HG03039 (cell line): ENCODE results near the gene ARHGAP4.

ENCODE experiments used
- ATAC-seq: cut with Tn5 transposase; IDR thresholded peaks from one replicate; pipeline ENCODE4 v1.9.1; 2021; ENCODE audit warnings: mild to moderate bottlenecking, moderate library complexity; ENCODE audit not compliant: unreplicated experiment

Gene ARHGAP4

DNA sequence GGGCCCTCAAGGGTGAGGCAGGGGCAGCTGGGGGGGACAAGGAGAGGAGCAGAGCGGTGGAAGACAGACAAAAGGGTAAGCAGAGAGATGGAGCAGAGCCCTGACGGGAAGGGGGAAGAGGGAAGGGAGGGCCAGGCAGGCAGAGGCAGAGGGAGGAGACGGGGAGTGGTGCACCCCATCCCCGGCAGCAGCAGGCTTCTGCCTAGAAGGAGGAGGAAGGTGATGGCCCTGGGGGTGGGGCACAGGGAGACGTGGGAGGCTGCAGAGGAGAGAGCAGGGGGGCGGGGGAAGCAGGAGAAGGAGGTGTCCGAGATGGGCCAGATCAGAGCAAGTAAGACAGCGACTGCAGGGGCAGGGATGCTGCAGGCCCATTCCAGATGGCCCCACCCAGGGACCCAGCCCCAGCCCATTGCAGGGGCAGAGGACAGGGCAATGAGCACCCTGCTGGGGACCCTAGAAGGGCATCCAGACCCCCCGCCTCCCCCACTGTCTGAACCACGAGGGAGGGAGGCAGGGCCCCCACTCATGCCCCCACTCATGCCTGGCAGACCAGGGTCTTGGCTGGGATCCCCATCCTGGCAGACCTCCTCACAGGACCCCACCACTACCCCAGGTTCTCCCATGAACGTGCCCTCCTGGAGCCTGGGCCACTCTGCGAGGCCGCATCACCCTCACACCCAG is 42.8 kb downstream of the ARHGAP4 start:
- no peak for ATAC-seq

DNA sequence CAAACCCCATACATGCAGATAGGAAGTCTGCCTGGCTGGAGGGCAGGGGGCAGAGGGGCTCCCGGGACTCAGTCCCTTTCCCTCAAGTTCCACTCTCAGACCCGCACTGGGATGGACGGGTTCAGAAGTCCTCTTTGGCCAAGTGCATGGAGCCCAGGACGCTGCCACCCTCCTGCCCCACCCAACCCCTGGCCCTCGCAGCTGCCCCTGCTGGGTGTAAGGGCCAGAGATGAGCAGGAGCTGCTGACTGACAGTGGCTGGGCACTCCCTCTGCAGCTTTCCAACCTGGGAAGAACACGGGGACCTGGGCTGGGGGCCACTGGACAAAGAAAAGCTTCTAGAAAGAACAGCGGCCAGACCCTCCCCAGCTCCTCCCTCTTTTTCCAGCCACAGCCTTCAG is 43.5 kb downstream of the ARHGAP4 start:
- ATAC-seq = no peak

GRCh38 chrX:153882086-153882498 is 44.0 kb downstream of the ARHGAP4 start:
- no peak for ATAC-seq

GRCh38 chrX:153881281-153881680 is 44.8 kb downstream of the ARHGAP4 start:
- no peak for ATAC-seq

GRCh38 chrX:153880440-153880815 is 45.6 kb downstream of the ARHGAP4 start:
- no peak for ATAC-seq

DNA sequence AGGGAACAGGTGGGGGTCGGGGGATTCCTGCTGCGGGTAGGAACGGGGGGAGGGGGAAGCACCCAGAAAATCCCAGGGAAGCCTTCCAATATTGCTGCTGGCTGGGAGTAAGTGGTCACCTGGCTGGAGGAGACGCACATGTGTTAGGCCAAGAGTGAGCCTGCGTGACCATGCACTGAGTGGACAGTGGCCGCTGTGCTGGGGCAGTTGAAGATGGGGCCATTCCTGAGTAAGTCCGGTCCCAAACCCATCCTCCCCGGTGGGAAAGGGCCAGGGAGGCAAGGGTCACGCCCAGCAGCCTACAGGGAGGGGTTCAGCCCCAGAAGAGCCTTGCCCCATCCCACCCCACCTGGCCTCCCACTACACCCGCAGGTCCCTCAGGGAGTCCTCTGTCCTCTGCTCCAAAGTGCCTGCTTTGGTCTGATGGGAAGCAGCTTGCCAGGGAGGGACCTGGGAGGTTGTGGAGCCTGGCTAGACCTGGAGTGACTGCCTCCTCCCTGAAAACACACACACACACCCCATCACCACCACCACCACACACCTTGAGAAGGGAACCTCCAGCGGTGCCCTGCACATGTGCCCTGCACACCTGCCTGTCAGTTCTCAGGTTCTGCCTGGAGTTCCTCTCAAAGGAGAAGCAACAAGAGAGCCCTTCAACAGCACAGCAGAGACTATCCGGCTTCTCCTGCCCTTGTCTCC is 46.2 kb downstream of the ARHGAP4 start:
- no peak for ATAC-seq

DNA sequence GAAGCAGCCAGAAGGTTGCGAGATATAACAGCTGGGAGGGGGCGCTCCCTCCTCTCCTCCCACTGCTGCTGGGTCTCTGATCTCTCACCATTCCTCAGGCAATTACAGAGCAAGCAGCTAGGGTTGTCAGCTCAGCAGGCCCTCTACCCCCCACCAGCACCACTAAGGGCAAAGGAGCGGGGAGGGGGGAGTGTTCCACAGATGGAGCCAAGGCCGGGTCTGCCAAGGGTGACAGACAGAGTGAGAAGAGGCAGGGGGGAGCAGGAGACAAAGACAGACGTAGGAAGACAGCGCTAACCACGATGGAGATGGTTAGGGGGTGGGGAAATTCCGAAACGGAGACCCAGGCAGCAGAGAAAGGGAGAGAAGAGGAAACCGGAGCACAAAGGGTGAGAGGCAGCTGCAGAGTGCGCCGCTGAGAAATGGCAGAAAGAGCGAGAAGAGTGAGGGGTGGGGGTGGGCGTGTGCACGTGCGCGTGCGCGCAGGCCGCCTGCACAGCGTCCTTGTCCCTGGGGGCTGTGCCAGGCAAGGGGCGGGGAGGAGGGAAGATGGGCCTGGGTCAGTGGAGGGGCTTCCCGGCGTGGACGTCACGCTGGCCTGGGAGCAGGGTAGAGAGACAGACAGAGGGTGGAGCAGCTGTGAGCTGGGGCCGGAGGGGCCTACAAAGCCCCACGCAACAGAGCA is 47.0 kb downstream of the ARHGAP4 start:
- ATAC-seq = no peak

GRCh38 chrX:153878345-153878744 is 47.7 kb downstream of the ARHGAP4 start:
- ATAC-seq = no peak

DNA sequence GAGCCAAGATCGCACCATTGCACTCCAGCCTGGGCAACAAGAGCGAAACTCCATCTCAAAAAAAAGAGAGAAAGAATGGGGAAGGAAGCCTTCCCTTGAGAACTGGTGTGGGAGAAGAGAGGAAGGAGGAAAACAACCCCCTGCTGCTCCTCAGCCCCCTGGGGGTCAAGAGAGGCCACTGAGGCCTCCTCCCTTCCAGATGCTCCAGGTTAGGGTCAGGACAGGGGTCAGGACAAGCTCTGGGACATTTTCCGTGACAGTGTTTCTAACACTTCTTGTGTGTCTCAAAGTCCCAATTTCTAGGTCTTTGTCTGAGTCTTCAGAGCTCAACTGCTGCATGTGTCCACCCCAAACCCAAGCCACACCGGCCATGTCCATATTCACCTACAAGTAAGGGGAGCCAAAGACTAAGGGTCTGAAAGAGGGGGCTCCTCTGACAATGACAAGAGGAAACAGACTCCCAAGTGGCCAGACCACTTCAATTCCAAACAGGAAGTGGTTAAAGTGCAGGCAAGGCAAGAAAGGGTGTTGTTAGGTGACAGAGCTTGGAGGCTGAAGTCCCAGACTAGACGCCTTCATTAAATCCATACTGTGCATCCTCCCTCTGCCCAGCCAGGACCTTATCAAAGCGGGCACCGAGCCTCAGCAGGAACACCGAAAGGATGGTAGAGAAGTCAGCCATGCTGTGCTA is 48.3 kb downstream of the ARHGAP4 start:
- ATAC-seq = no peak

GRCh38 chrX:153876112-153876491 is 50.0 kb downstream of the ARHGAP4 start:
- ATAC-seq = no peak

DNA sequence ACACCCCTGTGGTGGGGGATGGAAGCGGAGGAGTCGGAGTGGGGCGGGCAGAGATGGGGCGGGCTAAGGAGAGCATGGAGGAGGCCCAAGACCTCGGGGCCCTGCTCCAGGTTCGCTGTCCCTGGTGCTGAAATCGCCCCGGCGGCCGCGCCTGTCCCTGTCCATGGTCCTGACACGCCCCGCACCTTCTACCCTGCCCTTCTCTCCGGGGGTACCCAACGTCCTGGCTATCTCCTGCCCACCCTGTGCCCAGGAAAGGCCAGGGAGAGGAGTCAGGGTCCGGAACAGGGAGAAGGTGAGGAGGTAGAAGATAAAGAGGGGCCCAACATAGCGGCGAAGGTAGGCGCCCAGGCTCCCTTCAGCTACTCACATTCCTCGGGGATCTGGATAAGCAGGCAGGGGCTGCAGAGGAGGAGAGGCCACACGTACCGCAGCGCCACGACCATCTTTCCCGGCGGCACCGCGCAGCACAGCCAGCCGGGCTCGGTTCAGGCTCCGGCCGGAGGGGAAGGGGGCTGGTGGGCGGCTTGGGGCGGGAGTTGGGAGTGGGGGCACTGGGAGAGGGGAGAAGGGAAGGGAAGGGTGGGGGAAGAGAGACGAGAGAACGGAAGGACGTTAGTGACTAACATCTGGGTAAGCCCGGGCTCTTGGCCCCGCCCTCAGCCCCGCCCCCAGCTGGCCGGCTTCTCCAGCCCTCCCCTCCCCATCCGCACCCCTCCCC is 50.5 kb downstream of the ARHGAP4 start:
- no peak for ATAC-seq

- ATAC-seq = no peak
Observed at GRCh38 chrX:153874366-153875125, 51.5 kb downstream of the ARHGAP4 start.

DNA sequence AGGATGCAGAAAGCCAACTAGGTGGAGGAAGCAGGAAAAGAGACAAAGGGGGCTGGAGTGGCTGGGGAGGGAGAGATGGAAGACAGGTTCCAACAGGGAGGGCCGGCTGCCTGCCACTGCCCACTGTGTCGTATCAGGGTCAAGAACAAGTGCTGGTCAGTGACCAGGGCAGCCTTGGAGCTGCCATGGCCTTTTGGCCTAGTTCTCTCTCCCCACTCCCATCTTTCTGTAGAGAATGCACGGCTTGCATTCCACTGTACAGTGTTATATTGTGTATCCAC is 52.0 kb downstream of the ARHGAP4 start:
- no peak for ATAC-seq

DNA sequence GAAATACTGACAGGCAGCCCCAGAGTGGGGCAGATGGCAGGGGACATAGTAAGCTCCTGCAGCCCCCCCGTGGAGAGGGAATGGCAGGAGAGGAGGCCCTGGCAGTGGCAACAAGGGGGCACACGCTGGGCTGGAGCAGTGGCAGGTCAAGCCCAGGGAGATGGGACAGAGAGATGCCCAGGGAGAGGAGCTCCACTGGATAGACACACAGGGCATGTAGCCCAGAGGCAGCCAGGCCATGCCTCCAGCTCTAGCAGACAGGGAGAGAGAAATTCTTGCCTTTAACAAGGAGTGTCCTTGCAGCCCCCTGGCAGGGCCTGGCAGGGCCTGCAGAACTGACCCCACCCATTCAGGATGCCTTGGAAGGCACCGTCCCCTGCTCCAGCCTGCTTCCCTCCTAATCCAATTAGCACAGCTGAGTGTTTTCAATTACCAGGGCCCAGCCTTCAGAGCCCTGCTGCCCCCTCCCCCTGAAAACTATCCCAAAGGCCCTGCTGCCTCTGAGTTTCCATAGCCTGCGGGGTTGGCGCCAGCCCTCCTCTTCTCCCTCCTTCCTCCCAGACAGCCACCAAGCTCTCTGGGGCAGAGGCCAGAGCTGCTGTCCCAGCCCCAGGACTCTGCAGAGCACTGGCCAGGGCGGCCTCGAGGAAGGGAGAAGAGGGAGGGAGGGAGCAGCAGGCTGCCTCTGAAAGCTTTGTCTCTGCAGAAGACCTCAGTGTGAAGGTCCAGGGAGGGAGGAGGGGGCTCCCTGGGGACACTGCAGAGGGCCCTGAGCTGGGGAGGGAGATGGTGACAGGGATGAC is 52.6 kb downstream of the ARHGAP4 start:
- no peak for ATAC-seq

- no peak for ATAC-seq
Observed at GRCh38 chrX:153871946-153872878, 53.9 kb downstream of the ARHGAP4 start.

DNA sequence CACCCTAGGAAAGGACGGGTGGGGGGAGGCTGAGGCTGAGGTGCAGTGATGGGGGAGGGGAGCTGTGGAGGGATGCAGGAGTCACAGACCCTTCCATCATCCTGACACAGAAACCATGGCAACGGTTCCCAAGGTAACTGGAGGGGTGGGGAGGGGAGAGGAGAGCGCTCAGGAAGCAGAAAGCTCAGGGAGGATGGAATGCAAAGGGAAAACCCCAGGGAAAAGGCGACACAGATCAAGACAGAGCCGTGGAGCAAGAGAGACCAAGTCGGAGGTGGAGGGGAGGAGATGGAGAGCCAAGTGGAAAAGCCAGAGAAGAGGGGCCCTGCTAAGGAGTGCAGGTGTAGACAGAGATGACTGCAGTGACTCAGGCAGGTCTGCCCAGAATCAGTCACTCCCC is 54.6 kb downstream of the ARHGAP4 start:
- no peak for ATAC-seq

DNA sequence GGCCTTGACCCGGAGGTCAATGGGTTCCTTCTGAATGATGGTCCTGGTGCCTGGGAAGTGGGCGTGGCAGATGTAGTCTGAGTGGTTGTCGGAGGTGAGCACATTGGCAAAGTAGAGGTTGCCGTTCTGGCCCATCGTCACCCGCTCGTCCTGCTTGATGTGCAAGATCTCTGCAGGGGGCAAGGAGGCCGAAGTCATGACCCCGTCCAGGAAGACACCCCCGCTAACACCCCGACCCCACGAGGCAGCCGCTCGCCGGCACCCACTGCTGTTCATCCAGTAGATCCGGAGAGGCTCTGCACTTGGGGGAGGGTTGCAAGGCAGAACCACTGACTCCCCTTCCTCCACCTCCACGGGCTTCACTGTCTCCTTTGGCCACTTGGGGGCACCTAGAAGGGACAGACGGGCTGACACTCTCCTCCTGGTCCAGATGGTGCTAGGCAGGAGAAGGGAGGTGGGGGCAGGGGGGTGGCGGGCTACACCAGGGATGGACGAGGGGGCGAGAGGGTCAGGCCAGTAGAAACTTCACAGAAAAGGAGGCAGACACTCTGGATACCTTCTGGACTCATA is 55.2 kb downstream of the ARHGAP4 start:
- ATAC-seq = no peak

DNA sequence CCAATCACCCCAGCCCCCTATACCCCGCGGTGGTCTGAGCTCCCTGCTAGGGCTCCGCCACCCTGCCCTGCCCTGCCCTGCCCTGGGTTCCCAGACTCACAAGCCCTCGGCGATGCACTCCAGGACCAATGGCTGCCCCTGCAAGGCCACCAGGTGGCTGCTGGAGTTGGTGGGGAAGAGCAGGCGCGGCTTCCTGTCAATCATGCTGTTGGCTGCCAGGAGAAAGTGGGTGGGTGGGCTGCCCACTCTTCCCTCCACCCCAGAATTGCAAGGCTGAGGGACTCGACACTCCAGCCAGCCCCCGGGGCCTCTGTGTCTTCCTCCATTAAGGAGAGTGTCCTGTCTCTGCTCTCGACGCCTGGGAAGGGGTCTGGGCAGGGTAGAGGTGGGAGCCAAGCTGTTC is 55.8 kb downstream of the ARHGAP4 start:
- ATAC-seq = no peak
